Measurements from ENCODE around the gene AOAH.
"Not testable (repeated sequence)": the region's sequence is repeated elsewhere in the genome, so short reads cannot be mapped to it uniquely, and the experiment has no call there.

AOAH gene

DNA sequence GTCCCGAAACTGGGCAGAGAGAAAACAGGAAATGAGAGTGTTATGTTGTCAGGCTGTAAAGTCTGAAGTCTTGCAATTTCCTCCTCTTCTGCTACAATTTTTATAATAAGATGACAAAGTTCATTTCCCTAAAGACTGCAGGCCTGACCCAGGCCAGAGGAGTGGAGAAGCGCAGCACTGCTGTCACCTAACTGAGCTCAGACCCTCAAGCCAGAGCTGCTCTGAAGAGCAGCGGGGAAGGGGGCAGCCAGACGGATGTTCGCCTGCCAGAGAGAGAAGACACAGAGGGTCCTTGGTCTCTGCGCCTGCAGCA is 12.6 kb upstream of the AOAH start:
- no peak for DNase-seq (ENCODE audit: low read depth)

DNA sequence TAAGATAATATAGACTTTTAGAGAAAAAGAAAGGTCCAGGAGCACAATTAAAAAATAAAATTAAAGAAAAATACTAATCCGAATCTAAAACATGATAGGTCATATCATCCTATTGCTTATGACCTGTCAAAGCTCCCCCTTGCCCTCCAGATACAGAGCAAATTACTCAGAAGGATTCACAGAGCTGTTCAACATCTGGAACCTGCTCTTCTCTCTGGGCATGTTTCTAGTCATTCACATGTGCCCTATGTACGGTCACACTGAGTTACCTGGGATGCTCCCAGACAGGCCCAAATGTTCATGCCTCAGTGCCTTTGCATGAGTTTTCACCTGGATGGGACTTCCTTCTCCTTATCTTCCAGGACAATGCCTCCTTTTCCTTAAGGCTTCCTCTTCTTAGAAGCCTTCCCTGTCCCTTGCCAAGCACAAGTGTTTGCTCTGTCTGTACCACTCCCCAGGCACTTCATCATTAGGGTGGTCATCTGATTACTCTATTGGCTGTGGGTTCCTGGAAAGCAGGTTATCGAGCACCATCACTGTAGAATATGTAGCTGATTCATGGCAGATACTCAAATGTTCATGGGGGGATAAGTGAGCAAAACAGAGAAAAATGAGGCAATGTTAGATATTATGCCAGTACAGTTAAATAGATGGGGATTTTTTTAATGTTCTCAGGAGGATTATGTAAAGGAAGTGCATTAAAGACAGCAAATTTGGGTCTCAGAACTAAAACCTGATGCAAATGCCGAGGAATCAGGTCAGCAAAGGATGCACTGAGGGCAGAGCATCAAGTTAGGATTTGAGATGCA is 12.0 kb upstream of the AOAH start:
- no peak for DNase-seq (ENCODE audit: low read depth)

- no peak for DNase-seq (ENCODE audit: low read depth)
These were observed 10.9 kb upstream of the AOAH start for GRCh38 chr7:36735172-36735571.

- DNase-seq (ENCODE audit: low read depth): no peak
These were observed 10.4 kb upstream of the AOAH start for GRCh38 chr7:36734731-36735130.

GRCh38 chr7:36733411-36733810 is 9.1 kb upstream of the AOAH start:
- DNase-seq (ENCODE audit: low read depth): no peak

DNA sequence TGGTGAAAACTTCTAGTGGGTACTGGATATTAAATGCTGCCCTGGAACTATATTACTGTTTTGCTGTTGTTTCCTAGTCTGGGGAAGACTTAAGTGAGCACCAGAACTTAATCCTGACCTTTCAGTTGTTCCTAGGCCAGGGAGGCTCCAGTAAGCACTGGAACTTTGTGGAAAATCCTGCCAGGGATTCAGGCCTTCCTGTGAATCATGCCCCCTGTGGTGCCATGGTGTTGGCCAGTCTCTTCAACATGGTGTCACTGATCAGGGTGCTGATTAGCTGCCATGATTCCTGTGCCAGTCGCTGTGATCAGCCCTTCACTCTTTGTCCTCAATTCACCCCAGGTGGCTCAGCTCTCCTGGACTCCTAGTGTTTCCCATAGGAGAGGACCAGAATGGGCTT is 8.5 kb upstream of the AOAH start:
- no peak for DNase-seq (ENCODE audit: low read depth)

- DNase-seq (ENCODE audit: low read depth): no peak
These were observed 5.8 kb upstream of the AOAH start for GRCh38 chr7:36730046-36730445.

GRCh38 chr7:36728143-36728542 is 3.8 kb upstream of the AOAH start:
- DNase-seq (ENCODE audit: low read depth): no peak

- no peak for DNase-seq (ENCODE audit: low read depth)
These were observed 2.7 kb upstream of the AOAH start for GRCh38 chr7:36726806-36727503.

DNA sequence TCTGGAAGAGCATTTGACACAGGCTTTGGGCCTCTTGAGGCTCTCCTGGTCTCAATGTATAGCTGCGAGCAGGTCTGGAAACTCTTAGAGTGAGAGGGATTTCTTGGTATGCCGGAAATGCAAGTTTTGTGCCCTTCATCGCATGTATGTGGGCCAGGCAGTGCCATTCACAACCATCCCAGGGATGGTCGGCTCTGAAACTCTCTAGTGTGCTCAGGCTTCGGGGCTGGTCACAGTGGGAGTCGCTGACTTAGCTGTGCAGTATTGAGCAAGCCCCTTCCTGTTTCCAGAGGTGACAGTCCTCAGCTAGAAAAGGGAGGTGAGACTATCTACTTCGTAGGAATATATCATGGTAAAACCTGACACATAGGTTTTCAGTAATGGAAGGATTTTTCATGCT is 2.0 kb upstream of the AOAH start:
- no peak for DNase-seq (ENCODE audit: low read depth)

DNA sequence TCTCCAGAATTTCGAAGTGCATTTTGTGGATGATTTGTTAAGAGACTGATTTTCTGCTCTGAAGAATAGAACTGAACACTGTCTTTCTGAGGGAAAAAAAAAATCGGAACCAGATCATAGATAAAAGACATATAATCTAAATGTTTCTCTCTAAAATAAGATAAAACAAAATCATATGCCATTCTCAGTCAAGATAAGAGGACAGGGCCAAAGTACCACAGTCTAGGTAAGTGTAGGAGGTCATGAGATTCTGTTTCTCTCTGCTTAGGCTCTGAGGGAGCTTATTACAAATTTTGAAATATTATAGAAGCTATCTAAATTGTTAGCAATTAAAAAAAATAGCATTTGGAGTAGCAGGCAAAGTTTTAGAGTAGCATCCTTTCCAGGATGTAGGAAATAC is 702 bp upstream of the AOAH start:
- no peak for DNase-seq (ENCODE audit: low read depth)

DNA sequence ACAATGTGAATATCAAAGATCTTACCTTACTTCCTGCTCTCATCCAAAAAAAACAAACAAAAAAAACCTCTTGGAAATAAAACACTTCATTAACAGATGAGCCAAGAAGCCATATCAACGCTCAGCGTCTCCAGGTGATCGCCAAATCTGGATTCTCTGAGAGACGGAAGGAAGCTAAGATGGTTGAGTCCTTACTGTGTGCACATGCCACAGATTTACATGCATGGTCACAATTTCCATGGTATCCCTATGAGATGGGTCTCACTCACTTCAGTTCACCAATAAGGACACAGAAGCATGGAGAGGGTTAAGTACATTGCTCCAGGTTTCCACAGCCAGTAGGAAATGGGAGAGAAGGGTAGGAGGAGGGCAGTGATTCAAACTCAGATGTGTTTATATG is 1.0 kb downstream of the AOAH start:
- DNase-seq (ENCODE audit: low read depth): no peak

GRCh38 chr7:36719083-36719632 is 5.1 kb downstream of the AOAH start:
- no peak for DNase-seq (ENCODE audit: low read depth)

DNA sequence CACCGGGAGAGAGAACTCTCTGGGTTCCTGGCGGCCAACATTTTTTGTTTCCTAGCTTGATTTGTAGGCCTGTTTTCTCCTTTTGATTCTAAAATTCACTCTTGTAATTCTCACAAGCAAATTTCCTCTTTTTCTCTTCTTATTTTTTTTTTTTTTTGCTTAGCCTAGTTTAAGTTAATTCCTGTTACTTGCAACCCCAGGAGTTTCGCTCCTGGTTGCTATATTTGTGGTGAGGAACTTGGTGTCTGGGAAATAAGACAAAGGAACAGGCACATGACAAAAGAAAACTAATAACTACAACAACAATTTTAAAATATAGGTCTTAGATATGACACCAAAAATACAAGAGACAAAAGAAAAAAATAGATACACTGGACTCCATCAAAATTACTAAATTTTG is 6.7 kb downstream of the AOAH start:
- no peak for DNase-seq (ENCODE audit: low read depth)

DNA sequence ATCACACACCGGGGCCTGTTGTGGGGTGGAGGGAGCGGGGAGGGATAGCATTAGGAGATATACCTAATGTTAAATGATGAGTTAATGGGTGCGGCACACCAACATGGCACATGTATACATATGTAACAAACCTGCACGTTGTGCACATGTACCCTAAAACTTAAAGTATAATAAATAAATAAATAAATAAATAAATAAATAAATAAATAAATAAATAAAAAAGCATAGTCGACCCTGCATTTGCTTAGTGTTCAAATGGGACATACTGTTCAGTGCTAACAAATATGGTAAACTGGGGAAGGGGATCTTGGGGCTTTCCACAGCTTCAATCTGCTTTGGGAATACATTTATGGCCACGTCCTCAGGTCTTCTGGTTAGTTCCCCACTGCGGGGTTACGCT is 7.5 kb downstream of the AOAH start:
- DNase-seq (ENCODE audit: low read depth): not testable (repeated sequence)

- no peak for DNase-seq (ENCODE audit: low read depth)
These were observed 12.3 kb downstream of the AOAH start for GRCh38 chr7:36712015-36712414.

DNA sequence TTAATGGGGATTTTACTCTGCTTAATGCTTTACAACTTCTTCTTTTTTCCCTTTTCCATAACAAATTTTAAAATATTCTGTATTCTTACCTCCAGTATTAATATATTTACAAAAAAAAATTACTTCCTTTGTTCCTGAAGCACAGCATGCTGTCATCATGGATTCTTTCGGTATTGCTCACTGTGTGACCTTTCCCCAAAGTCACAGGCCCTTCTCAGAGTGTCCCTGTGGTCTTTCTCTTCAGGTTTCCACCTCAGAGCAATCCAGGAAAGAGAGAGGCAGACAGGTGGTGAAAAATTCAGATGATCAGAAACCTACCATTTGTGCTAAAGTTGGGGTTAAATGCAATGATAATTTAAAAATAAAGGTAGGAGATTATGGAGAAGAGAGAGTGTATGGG is 13.0 kb downstream of the AOAH start:
- DNase-seq (ENCODE audit: low read depth): no peak

GRCh38 chr7:36710186-36710791 is 14.0 kb downstream of the AOAH start:
- no peak for DNase-seq (ENCODE audit: low read depth)

DNA sequence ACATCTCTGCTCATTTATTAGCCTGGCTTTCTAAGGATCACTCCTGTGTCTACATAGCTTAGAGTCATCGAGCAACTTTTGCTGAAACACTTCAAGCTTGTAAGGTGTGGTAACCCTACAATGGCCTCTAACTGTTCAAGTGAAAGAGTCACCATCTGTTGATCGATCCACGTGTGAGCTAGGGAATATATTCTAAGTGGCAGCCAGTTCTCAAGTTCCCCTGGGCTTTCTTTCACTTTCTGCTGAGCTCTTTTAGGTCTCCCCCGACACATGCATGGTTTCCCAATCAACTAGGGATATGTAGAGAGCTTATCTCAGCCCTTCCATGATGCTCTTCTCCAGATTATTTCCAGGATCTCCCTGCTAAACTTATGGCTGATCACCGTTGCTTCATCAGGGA is 15.5 kb downstream of the AOAH start:
- DNase-seq (ENCODE audit: low read depth): no peak

GRCh38 chr7:36707898-36708297 is 16.4 kb downstream of the AOAH start:
- DNase-seq (ENCODE audit: low read depth): no peak

GRCh38 chr7:36707465-36707864 is 16.8 kb downstream of the AOAH start:
- DNase-seq (ENCODE audit: low read depth): no peak

GRCh38 chr7:36703860-36704259 is 20.4 kb downstream of the AOAH start:
- not testable (repeated sequence) for DNase-seq (ENCODE audit: low read depth)

DNA sequence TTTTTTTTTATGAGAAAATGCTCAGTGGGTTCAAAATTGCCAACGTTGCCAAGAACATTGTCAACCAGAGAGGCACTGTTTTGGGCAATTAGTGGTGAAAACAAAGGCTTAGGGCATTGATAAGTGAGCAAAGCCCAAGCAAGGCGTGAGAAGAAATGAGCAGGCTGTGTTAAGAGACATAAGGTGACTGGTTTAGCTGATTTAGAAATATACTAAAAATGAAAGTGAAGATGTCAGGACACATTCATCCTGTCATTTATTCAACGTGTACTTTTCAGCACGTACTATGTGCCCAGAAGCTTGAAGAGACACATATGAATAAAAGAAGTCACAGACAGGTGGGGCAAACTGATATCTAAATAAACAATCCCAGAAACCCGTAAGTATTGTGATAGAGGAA is 31.8 kb downstream of the AOAH start:
- DNase-seq (ENCODE audit: low read depth): no peak
